ENCODE results near the gene IPP. TPM values are rescaled to one million over a fixed set of nuclear protein-coding genes. Genes with fewer than 3 reads are reported as not detected.

Gene IPP
- total and polyA plus RNA-seq, 2 of the 4 experiments (the other 2 are of a cell fraction): 4.6 to 10.6 TPM

DNA sequence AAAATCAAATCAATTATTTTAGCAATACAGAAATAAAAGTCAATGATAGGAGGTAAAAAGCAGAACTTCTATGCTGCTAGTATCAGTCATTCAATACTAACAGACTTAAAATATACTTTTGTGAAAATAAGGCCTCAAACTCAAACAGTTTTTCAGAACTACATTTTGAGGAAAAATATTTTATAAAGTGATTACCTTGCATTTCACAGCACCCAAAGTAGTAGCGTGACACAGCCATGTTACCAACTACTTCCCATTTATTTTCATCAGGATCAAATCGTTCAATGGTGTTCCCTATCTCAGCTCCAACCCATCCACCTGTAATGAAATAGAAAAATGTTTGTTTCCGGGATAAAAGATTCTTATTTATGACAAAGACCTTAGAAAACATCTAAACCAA, 33.8 kb downstream of the IPP start:
- H4K91ac ChIP-seq (ENCODE audit: insufficient read depth, low read depth, low read length): no peak overlapping the region
- no peak overlapping the region for H2AFZ ChIP-seq (replicated peaks; ENCODE audit: low read length, poor library complexity)
- no peaks in the 10 kb centered on the region for H3K27me3 ChIP-seq (ENCODE audit: control insufficient read depth, insufficient read depth, low read length)
- no peak overlapping the region for H3K27ac ChIP-seq (ENCODE audit: insufficient read depth, low read length)
- no peak overlapping the region for H2BK120ac ChIP-seq (ENCODE audit: low read depth, low read length)
- ATAC-seq (ENCODE audit: low read depth) (no peak), DNase-seq (no peak)
- no peak overlapping the region for H3K4ac ChIP-seq (ENCODE audit: low read depth, low read length)
- H3K23ac ChIP-seq (ENCODE audit: low read depth, low read length): no peak overlapping the region
- no peak overlapping the region for H4K8ac ChIP-seq (ENCODE audit: low read depth in 2 of 2, low read length in 2 of 2)
- WGBS, 2 experiments (ENCODE audit: extremely low coverage in 2 of 2, insufficient read length in 1 of 2): no CpG with 5 or more reads among the region's 3 CpGs
- no peaks in the 10 kb centered on the region for H4K20me1 ChIP-seq (ENCODE audit: insufficient read depth, low read length)
- H3K4me1 ChIP-seq (ENCODE audit: control insufficient read depth, insufficient read depth, low read length): peaks cover 2% of the 10 kb centered on the region; the same call in 1 of the 2 replicates
- in situ Hi-C loops (cut with MboI; ENCODE audit: low sequenced_read_pairs): no loop called here
- POLR2A ChIA-PET (ENCODE audit: unreplicated experiment): no interaction called here
- BruUV-seq (replicated peaks): no TSS peak
- CTCF ChIA-PET: no interaction called here
- no peaks in the 10 kb centered on the region for H3K79me1 ChIP-seq (ENCODE audit: low read depth in 1 of 2, low read length in 2 of 2)
- no peak overlapping the region for H3K56ac ChIP-seq (ENCODE audit: extremely low read depth, insufficient read depth, low read length)
- TF ChIP-seq FOS (IDR thresholded peaks at IDR 0.05; ENCODE audit: low read depth, low read length): no peak
- TF ChIP-seq MAFK (IDR thresholded peaks at IDR 0.05; ENCODE audit: low read depth, low read length): peak; percentile 45; the same call in 1 of the 2 replicates
- TF ChIP-seq CEBPB (IDR thresholded peaks at IDR 0.05; ENCODE audit: low read depth, low read length): no peak
- TF ChIP-seq RFX5 (IDR thresholded peaks at IDR 0.05; ENCODE audit: low read depth, low read length): no peak
- peaks cover 7% of the 10 kb centered on the region for H3K36me3 ChIP-seq (ENCODE audit: control insufficient read depth, insufficient read depth, low read length)
- peaks cover 3% of the 10 kb centered on the region; the same call in 1 of the 2 replicates for H3K9me1 ChIP-seq (ENCODE audit: insufficient read depth, low read length)
- no peak overlapping the region for H3K4me2 ChIP-seq (ENCODE audit: low read depth, low read length)
- H3K18ac ChIP-seq (ENCODE audit: low read depth, low read length): no peak overlapping the region
- no peak overlapping the region for H3K14ac ChIP-seq (replicated peaks; ENCODE audit: low read depth, low read length)
- H2AK9ac ChIP-seq (replicated peaks; ENCODE audit: low read depth, low read length, poor library complexity): no peak overlapping the region
- no peak overlapping the region for H2BK15ac ChIP-seq (ENCODE audit: low read depth, low read length)
- H2AK5ac ChIP-seq (ENCODE audit: low read depth, low read length): no peak overlapping the region
- H3K9ac ChIP-seq (ENCODE audit: low read depth, low read length): no peak overlapping the region
- no peak overlapping the region for H2BK5ac ChIP-seq (ENCODE audit: low read depth, low read length, poor library complexity, severe bottlenecking)
- no peak overlapping the region for H2BK20ac ChIP-seq (ENCODE audit: low read depth, low read length)
- dilution Hi-C loops (cut with HindIII; ENCODE audit: low sequenced_read_pairs, unreplicated experiment): no loop called here
- no peak overlapping the region for H3K4me3 ChIP-seq (ENCODE audit: insufficient read depth, low read depth, low read length)
- intact Hi-C loops (cut with micrococcal nuclease): no loop called here
- no peaks in the 10 kb centered on the region for H3K9me3 ChIP-seq (ENCODE audit: control insufficient read depth, insufficient read depth, low read length)
- H4K5ac ChIP-seq (ENCODE audit: low read depth, low read length): no peak overlapping the region
